HepG2 (cell line): ENCODE measurements around the gene SLC35B4. TPM values are rescaled to one million over a fixed set of nuclear protein-coding genes. Genes with fewer than 3 reads are reported as not detected.

ENCODE experiments used
- ATAC-seq: fragments of 200-7000 bp; cut with Tn5 transposase; 3 replicates; pipeline ENCODE4 v1.9.1; 2020; ENCODE audit warnings: mild to moderate bottlenecking, moderate library complexity
- BruUV-seq: library from RNA; stranded (reverse); fragments of 400-500 nt; replicated peaks from 2 replicates; lab custom pipeline; 2021; lab: Mats Ljungman, UMichigan
- CTCF ChIA-PET: fragments of 300-600 bp; formaldehyde crosslinking; extraction: SDS; loops from one replicate; lab custom pipeline; 2021; ENCODE audit warnings: low total read pairs, inconsistent platforms, low intra/inter-chr PET ratio; lab: Yijun Ruan, JAX
- POLR2A ChIA-PET: fragments of 350-600 bp; sonication (Branson Sonifier 250); formaldehyde crosslinking; loops from one replicate; lab custom pipeline; 2020; ENCODE audit warnings: antibody characterized with exemption, inconsistent platforms; lab: Yijun Ruan, JAX
- DNase-seq: peaks from one replicate; pipeline ENCODE4 v3.0.0-alpha.2; 2015; ENCODE audit warnings: low spot score
- FAIRE-seq: peaks from 3 replicates; lab custom pipeline; 2011; peaks lifted over from hg19 to GRCh38; lab: Jason Lieb, UNC
- H2AFZ ChIP-seq: one replicate; pipeline ENCODE4 v1.6.1; 2011; ENCODE audit warnings: low read length, inconsistent platforms
- H3K27ac ChIP-seq: fragments of 300-600 bp; 3 replicates; pipeline ENCODE4 v1.8.0; 2011; ENCODE audit warnings: mixed run types, mild to moderate bottlenecking, mixed read lengths, low read length, inconsistent platforms; ENCODE audit not compliant: insufficient read depth; ENCODE audit errors: extremely low read length
- H3K27me3 ChIP-seq, 2 experiments: fragments of 200-600 bp in 1 of 2; 2 replicates in 1 of 2; 3 replicates in 1 of 2; pipeline versions ENCODE4 v1.6.0 to v1.8.0; 2011; ENCODE audit warnings: low read length in 2 of 2, mild to moderate bottlenecking in 2 of 2, moderate library complexity in 2 of 2, inconsistent platforms in 1 of 2; ENCODE audit not compliant: insufficient read depth in 2 of 2, control insufficient read depth in 1 of 2
- H3K36me3 ChIP-seq, 2 experiments: fragments of 200-600 bp in 1 of 2; replicated peaks in 1 of 2; 2 replicates in 1 of 2; 3 replicates in 1 of 2; pipeline versions ENCODE4 v1.5.1 to v1.8.0; 2011; ENCODE audit warnings: low read length in 2 of 2, inconsistent platforms in 1 of 2; ENCODE audit not compliant: insufficient read depth in 2 of 2, control insufficient read depth in 1 of 2
- H3K4me1 ChIP-seq: 2 replicates; pipeline ENCODE4 v1.5.1; 2012; ENCODE audit warnings: low read length, inconsistent platforms; ENCODE audit not compliant: insufficient read depth
- H3K4me2 ChIP-seq: 2 replicates; pipeline ENCODE4 v1.6.0; 2011; ENCODE audit warnings: low read depth, low read length, inconsistent platforms
- H3K4me3 ChIP-seq, 3 experiments: fragments of 200-600 bp in 1 of 3; sonication (generic), shearing (Covaris generic) in 1 of 3; replicated peaks in 1 of 3; 2 replicates each; pipeline ENCODE4 v1.5.1; 2011 to 2016; ENCODE audit warnings: low read length in 3 of 3, inconsistent platforms in 2 of 3, low read depth in 2 of 3, mild to moderate bottlenecking in 2 of 3, control low read depth in 1 of 3, mixed read lengths in 1 of 3; ENCODE audit not compliant: insufficient read depth in 1 of 3
- H3K79me2 ChIP-seq: one replicate; pipeline ENCODE4 v1.6.1; 2011; ENCODE audit warnings: low read length, inconsistent platforms; ENCODE audit not compliant: insufficient read depth
- H3K9ac ChIP-seq: 2 replicates; pipeline ENCODE4 v1.6.0; 2011; ENCODE audit warnings: mild to moderate bottlenecking, low read depth, low read length, inconsistent platforms; ENCODE audit not compliant: insufficient read depth
- H3K9me3 ChIP-seq: 2 replicates; pipeline ENCODE4 v1.5.1; 2012; ENCODE audit warnings: mild to moderate bottlenecking, low read length
- H4K20me1 ChIP-seq: 2 replicates; pipeline ENCODE4 v1.6.0; 2011; ENCODE audit warnings: inconsistent platforms, mild to moderate bottlenecking, low read length, moderate library complexity; ENCODE audit not compliant: insufficient read depth
- CHD4 ChIP-seq: fragments of 200-600 bp; sonication (generic); IDR thresholded peaks from 2 replicates; pipeline ENCODE4 v1.7.0; 2017; ENCODE audit warnings: mild to moderate bottlenecking, low read length, borderline replicate concordance
- PAWR ChIP-seq: sonication (generic); formaldehyde crosslinking; IDR thresholded peaks from 2 replicates; pipeline ENCODE4 v1.4.0; 2020; ENCODE audit warnings: missing genetic modification reagents, mild to moderate bottlenecking, borderline replicate concordance
- PCBP2 ChIP-seq: fragments of 200-400 bp; formaldehyde crosslinking; optimal IDR thresholded peaks from 2 replicates; pipeline ENCODE3; 2018; ENCODE audit warnings: low read length, low read depth; ENCODE audit not compliant: poor library complexity, severe bottlenecking
- RELA ChIP-seq: sonication (generic); formaldehyde crosslinking; IDR thresholded peaks from 2 replicates; pipeline ENCODE4 v1.4.0; 2020; ENCODE audit warnings: missing genetic modification reagents
- ZSCAN29 ChIP-seq: sonication (generic); formaldehyde crosslinking; conservative IDR thresholded peaks from 2 replicates; pipeline ENCODE4 v1.4.0; 2020; ENCODE audit warnings: mild to moderate bottlenecking, missing genetic modification reagents
- WGBS: methylation state at CpG from one replicate; pipeline ENCODE4 v1.1.6; 2017; ENCODE audit warnings: low lambda C conversion rate; 5-methylcytosine and 5-hydroxymethylcytosine counted together
- in situ Hi-C: cut with HindIII; loops from 2 replicates; pipeline ENCODE4 v1.10.0; 2017; ENCODE audit warnings: low pct_unique_long_range_greater_than_20kb; ENCODE audit not compliant: extremely low pct_ligation_motif_present
- intact Hi-C: fragments of 100-400 bp; cut with micrococcal nuclease; formaldehyde crosslinking; loops from one replicate; pipeline ENCODE4 v1.10.0; 2022; ENCODE audit not compliant: unreplicated experiment
- polyA plus RNA-seq, 8 experiments: library from polyadenylated mRNA; depleted of rRNA in 3 of 8; stranded (reverse) in 7 of 8; unstranded in 1 of 8; fragments of >200 nt; fragmentation: Illumina TruSeq in 4 of 8; extraction: Trizol in 4 of 8; gene quantifications; 2 replicates each; pipeline versions ENCODE4 v1.2.1 to v1.2.3, GENCODE V29; 2011 to 2016; ENCODE audit warnings: low read depth in 4 of 8, missing spikeins in 1 of 8, mixed read lengths in 1 of 8; ENCODE audit not compliant: insufficient read depth in 1 of 8
- total RNA-seq, 5 experiments: library from RNA; depleted of rRNA; stranded (reverse); fragments of >200 nt; fragmentation: Illumina TruSeq; extraction: Trizol; gene quantifications; 2 replicates each; pipeline ENCODE4 v1.2.3, GENCODE V29; 2016; ENCODE audit warnings: low read depth in 1 of 5
- TF ChIP-seq, protein P1 (sequence below): sonication (generic); formaldehyde crosslinking; IDR thresholded peaks from 2 replicates; pipeline ENCODE4 v1.4.0; 2020; ENCODE audit warnings: low read depth, mild to moderate bottlenecking, missing genetic modification reagents
- TF ChIP-seq, protein P2 (sequence below): sonication (generic); formaldehyde crosslinking; IDR thresholded peaks from one replicate; pipeline ENCODE4 v1.5.1; 2020; ENCODE audit warnings: mild to moderate bottlenecking, missing genetic modification reagents; ENCODE audit errors: not compliant biosample characterization
- TF ChIP-seq, protein P3 (sequence below): sonication (generic); formaldehyde crosslinking; IDR thresholded peaks from 2 replicates; pipeline ENCODE4 v1.8.0; 2022; ENCODE audit warnings: mild to moderate bottlenecking, missing genetic modification reagents
- TF ChIP-seq, protein P4 (sequence below): sonication (generic); formaldehyde crosslinking; IDR thresholded peaks from 2 replicates; pipeline ENCODE4 v1.4.0; 2020; ENCODE audit warnings: missing genetic modification reagents
- TF ChIP-seq, protein P5 (sequence below): sonication (generic); formaldehyde crosslinking; IDR thresholded peaks from 2 replicates; pipeline ENCODE4 v1.4.0; 2020; ENCODE audit warnings: missing genetic modification reagents

SLC35B4 gene
- total and polyA plus RNA-seq, 2 of the 13 experiments (the other 11 are each of a cell fraction or from before 2014, with no cell fraction given): 17.1 to 17.8 TPM

DNA sequence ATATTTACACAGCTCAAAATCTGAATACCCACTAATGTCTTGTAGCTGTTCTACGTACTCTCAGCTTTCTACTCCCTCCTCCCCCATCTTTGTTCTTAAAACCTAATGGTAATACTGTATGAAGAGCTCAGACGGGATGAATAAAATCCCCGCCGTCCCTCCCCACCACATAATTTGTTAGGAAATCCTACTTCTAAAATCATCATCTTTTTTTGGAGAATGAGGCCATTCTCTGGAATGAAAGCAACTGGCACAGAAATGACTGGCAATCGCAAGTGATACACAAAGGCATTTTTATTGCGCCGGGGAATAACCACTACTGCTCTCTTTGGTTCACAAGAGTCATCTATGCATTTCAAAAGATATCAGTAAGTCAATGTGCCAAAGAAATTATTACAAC lies 27.3 kb downstream of the SLC35B4 start:
- FAIRE-seq (no peak), DNase-seq (no peak), ATAC-seq (no peak)
- Histone ChIP-seq H3K4me3 (no peak overlapping the region), H3K4me1 (peaks cover 19% of the 10 kb centered on the region), H3K79me2 (no peaks in the 10 kb centered on the region), H4K20me1 (no peaks in the 10 kb centered on the region), H3K36me3 (peaks cover 2 to 5% of the 10 kb centered on the region in 2 experiments; a peak in 3 of 5 replicates), H2AFZ (no peak overlapping the region), H3K9me3 (no peaks in the 10 kb centered on the region), H3K27ac (no peak overlapping the region), H3K9ac (no peak overlapping the region), H3K27me3 (no peaks in the 10 kb centered on the region), H3K4me2 (no peak overlapping the region)
- BruUV-seq: no TSS peak
- in situ Hi-C loops: no loop called here
- WGBS: 97% methylated on average over 7 of the region's 7 CpGs
- POLR2A ChIA-PET: no interaction called here
- intact Hi-C loops: no loop called here
- CTCF ChIA-PET: no interaction called here
- TF ChIP-seq PAWR (no peak), ZSCAN29 (CRISPR knock-in tag) (no peak), CHD4 (no peak), PCBP2 (no peak), RELA (no peak)
- TF ChIP-seq, protein P1, sequence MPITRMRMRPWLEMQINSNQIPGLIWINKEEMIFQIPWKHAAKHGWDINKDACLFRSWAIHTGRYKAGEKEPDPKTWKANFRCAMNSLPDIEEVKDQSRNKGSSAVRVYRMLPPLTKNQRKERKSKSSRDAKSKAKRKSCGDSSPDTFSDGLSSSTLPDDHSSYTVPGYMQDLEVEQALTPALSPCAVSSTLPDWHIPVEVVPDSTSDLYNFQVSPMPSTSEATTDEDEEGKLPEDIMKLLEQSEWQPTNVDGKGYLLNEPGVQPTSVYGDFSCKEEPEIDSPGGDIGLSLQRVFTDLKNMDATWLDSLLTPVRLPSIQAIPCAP (CRISPR knock-in tag): no peak
- TF ChIP-seq, protein P2, sequence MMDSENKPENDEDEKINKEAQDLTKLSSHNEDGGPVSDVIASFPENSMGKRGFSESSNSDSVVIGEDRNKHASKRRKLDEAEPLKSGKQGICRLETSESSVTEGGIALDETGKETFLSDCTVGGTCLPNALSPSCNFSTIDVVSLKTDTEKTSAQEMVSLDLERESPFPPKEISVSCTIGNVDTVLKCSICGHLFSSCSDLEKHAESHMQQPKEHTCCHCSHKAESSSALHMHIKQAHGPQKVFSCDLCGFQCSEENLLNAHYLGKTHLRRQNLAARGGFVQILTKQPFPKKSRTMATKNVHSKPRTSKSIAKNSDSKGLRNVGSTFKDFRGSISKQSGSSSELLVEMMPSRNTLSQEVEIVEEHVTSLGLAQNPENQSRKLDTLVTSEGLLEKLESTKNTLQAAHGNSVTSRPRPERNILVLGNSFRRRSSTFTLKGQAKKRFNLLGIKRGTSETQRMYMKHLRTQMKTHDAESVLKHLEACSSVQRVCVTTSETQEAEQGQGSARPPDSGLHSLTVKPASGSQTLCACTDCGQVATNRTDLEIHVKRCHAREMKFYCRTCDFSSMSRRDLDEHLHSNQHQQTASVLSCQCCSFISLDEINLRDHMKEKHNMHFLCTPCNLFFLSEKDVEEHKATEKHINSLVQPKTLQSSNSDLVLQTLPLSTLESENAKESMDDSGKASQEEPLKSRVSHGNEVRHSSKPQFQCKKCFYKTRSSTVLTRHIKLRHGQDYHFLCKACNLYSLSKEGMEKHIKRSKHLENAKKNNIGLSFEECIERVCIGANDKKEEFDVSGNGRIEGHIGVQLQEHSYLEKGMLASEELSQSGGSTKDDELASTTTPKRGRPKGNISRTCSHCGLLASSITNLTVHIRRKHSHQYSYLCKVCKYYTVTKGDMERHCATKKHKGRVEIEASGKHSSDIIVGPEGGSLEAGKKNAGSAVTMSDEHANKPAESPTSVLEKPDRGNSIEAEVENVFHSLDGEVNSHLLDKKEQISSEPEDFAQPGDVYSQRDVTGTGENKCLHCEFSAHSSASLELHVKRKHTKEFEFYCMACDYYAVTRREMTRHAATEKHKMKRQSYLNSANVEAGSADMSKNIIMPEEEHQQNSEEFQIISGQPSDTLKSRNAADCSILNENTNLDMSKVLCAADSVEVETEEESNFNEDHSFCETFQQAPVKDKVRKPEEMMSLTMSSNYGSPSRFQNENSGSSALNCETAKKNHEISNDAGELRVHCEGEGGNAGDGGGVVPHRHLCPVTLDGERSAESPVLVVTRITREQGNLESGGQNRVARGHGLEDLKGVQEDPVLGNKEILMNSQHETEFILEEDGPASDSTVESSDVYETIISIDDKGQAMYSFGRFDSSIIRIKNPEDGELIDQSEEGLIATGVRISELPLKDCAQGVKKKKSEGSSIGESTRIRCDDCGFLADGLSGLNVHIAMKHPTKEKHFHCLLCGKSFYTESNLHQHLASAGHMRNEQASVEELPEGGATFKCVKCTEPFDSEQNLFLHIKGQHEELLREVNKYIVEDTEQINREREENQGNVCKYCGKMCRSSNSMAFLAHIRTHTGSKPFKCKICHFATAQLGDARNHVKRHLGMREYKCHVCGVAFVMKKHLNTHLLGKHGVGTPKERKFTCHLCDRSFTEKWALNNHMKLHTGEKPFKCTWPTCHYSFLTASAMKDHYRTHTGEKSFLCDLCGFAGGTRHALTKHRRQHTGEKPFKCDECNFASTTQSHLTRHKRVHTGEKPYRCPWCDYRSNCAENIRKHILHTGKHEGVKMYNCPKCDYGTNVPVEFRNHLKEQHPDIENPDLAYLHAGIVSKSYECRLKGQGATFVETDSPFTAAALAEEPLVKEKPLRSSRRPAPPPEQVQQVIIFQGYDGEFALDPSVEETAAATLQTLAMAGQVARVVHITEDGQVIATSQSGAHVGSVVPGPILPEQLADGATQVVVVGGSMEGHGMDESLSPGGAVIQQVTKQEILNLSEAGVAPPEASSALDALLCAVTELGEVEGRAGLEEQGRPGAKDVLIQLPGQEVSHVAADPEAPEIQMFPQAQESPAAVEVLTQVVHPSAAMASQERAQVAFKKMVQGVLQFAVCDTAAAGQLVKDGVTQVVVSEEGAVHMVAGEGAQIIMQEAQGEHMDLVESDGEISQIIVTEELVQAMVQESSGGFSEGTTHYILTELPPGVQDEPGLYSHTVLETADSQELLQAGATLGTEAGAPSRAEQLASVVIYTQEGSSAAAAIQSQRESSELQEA (CRISPR knock-in tag): no peak
- TF ChIP-seq, protein P3, sequence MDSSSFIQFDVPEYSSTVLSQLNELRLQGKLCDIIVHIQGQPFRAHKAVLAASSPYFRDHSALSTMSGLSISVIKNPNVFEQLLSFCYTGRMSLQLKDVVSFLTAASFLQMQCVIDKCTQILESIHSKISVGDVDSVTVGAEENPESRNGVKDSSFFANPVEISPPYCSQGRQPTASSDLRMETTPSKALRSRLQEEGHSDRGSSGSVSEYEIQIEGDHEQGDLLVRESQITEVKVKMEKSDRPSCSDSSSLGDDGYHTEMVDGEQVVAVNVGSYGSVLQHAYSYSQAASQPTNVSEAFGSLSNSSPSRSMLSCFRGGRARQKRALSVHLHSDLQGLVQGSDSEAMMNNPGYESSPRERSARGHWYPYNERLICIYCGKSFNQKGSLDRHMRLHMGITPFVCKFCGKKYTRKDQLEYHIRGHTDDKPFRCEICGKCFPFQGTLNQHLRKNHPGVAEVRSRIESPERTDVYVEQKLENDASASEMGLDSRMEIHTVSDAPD: no peak
- TF ChIP-seq, protein P4, sequence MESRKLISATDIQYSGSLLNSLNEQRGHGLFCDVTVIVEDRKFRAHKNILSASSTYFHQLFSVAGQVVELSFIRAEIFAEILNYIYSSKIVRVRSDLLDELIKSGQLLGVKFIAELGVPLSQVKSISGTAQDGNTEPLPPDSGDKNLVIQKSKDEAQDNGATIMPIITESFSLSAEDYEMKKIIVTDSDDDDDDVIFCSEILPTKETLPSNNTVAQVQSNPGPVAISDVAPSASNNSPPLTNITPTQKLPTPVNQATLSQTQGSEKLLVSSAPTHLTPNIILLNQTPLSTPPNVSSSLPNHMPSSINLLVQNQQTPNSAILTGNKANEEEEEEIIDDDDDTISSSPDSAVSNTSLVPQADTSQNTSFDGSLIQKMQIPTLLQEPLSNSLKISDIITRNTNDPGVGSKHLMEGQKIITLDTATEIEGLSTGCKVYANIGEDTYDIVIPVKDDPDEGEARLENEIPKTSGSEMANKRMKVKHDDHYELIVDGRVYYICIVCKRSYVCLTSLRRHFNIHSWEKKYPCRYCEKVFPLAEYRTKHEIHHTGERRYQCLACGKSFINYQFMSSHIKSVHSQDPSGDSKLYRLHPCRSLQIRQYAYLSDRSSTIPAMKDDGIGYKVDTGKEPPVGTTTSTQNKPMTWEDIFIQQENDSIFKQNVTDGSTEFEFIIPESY (CRISPR knock-in tag): no peak
- TF ChIP-seq, protein P5, sequence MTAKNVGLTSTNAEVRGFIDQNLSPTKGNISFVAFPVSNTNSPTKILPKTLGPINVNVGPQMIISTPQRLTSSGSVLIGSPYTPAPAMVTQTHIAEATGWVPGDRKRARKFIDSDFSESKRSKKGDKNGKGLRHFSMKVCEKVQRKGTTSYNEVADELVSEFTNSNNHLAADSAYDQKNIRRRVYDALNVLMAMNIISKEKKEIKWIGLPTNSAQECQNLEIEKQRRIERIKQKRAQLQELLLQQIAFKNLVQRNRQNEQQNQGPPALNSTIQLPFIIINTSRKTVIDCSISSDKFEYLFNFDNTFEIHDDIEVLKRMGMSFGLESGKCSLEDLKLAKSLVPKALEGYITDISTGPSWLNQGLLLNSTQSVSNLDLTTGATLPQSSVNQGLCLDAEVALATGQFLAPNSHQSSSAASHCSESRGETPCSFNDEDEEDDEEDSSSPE: no peak
